ENCODE data around the gene CHST3.

CHST3 gene

GRCh38 chr10:72014197-72014596 lies 50.0 kb downstream of the CHST3 start:
- H3K36me3 ChIP-seq: no peaks in the 10 kb centered on the region
- TF ChIP-seq CTCF (IDR thresholded peaks at IDR 0.05): no peak
- H3K9me3 ChIP-seq: no peaks in the 10 kb centered on the region
- peaks cover 2% of the 10 kb centered on the region for H3K27me3 ChIP-seq
- no peak overlapping the region for H3K4me3 ChIP-seq (ENCODE audit: low read depth in 1 of 2, low read length in 1 of 2)
- no peaks in the 10 kb centered on the region for H3K4me1 ChIP-seq (ENCODE audit: control insufficient read depth in 1 of 2, insufficient read depth in 1 of 2, low read depth in 1 of 2, low read length in 1 of 2)
- no peak overlapping the region for H3K27ac ChIP-seq

GRCh38 chr10:72014785-72015480 lies 50.7 kb downstream of the CHST3 start:
- no peak overlapping the region for H3K27ac ChIP-seq
- H3K4me1 ChIP-seq (ENCODE audit: control insufficient read depth in 1 of 2, insufficient read depth in 1 of 2, low read depth in 1 of 2, low read length in 1 of 2): no peaks in the 10 kb centered on the region
- H3K4me3 ChIP-seq (ENCODE audit: low read depth in 1 of 2, low read length in 1 of 2): no peak overlapping the region
- H3K27me3 ChIP-seq: peaks cover 7% of the 10 kb centered on the region
- no peaks in the 10 kb centered on the region for H3K36me3 ChIP-seq
- H3K9me3 ChIP-seq: no peaks in the 10 kb centered on the region
- no peak for TF ChIP-seq CTCF (IDR thresholded peaks at IDR 0.05)

GRCh38 chr10:72015841-72016240 lies 51.6 kb downstream of the CHST3 start:
- Histone ChIP-seq H3K4me3 (ENCODE audit: low read depth in 1 of 2, low read length in 1 of 2) (no peak overlapping the region), H3K9me3 (no peaks in the 10 kb centered on the region), H3K27me3 (peaks cover 7% of the 10 kb centered on the region), H3K36me3 (no peaks in the 10 kb centered on the region), H3K4me1 (ENCODE audit: control insufficient read depth in 1 of 2, insufficient read depth in 1 of 2, low read depth in 1 of 2, low read length in 1 of 2) (no peaks in the 10 kb centered on the region), H3K27ac (no peak overlapping the region)
- TF ChIP-seq CTCF (IDR thresholded peaks at IDR 0.05): no peak

GRCh38 chr10:72016608-72017300 lies 52.6 kb downstream of the CHST3 start:
- TF ChIP-seq CTCF (IDR thresholded peaks at IDR 0.05): no peak
- H3K27ac ChIP-seq: no peak overlapping the region
- H3K27me3 ChIP-seq: peaks cover 7% of the 10 kb centered on the region
- H3K36me3 ChIP-seq: no peaks in the 10 kb centered on the region
- peaks cover 0 to 5% of the 10 kb centered on the region in 2 experiments for H3K4me1 ChIP-seq (ENCODE audit: control insufficient read depth in 1 of 2, insufficient read depth in 1 of 2, low read depth in 1 of 2, low read length in 1 of 2)
- no peaks in the 10 kb centered on the region for H3K9me3 ChIP-seq
- H3K4me3 ChIP-seq (ENCODE audit: low read depth in 1 of 2, low read length in 1 of 2): no peak overlapping the region

GRCh38 chr10:72019085-72019876 lies 55.1 kb downstream of the CHST3 start:
- Histone ChIP-seq H3K4me1 (ENCODE audit: control insufficient read depth in 1 of 2, insufficient read depth in 1 of 2, low read depth in 1 of 2, low read length in 1 of 2) (peaks cover 0 to 5% of the 10 kb centered on the region in 2 experiments), H3K36me3 (no peaks in the 10 kb centered on the region), H3K27me3 (peaks cover 7% of the 10 kb centered on the region), H3K27ac (no peak overlapping the region), H3K4me3 (ENCODE audit: low read depth in 1 of 2, low read length in 1 of 2) (no peak overlapping the region), H3K9me3 (no peaks in the 10 kb centered on the region)
- TF ChIP-seq CTCF (IDR thresholded peaks at IDR 0.05): no peak

All from neutrophil (primary cell).